ENCODE measurements around the gene VWA8. TPM values are rescaled to one million over a fixed set of nuclear protein-coding genes. Genes with fewer than 3 reads are reported as not detected.
A peak's percentile ranks its signal among the peaks of the same experiment; 100 is the strongest.

The VWA8 gene
- total RNA-seq, 1 donor from 2014 or later = 11.5 TPM

DNA sequence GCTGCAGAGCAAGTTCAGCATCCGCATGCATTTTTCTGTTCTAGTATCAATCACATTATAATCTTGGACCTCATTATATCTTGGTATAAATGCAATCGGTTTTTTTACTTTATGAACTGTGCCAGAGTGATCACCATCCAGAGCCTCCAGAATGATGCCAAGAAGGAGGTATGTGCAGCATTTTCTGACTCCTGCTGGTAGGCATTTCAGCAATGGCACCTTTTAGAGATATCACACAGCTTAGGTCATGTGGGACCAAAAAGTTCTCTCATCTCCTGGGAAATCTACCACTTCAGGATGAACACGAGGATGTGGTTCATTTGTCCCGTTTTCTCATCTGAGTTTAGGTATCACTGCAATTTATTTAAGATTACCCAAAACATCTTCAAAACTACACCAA, 220.4 kb downstream of the VWA8 start:
- no peak for ATAC-seq

DNA sequence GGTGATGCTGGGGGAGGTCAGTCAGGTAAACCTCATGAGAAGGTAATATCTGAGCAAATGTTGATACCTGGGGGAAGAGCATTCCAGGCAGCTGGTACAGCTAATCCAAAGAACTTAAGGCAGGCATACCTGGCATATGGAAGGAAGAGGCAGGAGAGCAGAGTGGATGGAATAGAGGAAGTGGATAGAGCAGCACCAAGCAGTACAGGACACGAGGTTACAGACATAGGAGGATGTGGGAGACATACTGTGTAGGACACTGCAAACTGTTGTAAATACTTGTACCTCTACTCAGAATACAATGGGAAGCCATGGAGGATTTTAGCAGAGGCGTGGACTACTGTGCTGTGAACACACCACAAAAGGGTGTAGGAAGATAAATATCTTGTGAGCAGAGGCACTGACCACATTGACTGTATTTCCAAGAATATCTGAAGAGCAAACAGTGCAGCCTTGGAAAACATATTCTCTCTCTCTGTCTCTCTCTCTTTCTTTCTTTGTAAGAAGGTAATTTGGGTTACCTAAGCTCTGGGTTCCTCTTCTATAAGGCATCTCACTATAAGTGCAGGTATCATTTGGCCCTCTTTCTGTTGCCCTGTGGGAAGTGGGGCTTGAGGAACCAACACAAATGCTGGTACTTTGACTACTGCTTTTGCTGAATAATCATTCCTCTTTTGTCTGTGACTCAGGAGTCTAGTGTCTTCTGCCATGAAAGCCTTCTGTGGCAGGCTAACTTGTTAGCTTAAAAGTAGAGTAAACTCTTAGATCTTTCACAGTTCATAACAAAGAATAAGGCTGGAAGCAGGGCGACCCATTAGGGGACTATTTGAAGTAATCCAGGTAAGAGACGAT, 238.0 kb downstream of the VWA8 start:
- no peak for ATAC-seq

DNA sequence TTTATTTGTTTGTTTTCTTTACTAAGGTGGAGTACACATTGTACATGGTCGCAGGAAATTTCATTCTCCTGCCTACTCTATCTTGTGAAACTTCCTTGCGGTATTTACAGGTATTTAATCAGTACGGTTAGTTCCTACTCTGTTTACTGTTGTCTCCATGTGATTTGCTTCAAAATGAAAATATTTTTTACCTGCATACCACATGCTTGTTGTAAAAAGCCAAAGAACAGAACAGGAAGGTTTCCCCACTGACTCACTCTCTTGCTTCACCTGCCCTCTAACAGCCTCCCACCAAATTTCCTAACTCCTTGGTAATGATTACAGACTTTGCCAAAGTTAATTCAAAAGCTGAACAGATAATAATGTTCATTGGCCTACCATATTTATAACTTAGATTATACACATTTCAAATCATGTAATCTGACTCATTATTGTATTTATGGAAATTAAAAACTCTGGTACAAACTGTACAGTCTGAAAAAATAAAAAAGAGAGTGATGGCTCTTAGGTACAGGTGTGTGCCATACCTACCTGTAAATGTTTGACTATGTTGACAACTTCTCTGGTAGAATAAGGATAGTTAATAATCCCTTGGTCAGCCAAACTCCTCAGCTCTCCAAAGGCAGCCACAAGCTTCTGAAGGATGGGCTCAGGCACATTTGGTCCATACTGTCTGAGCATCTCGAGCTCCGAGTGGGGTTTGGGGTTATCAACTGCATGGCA, 239.9 kb downstream of the VWA8 start:
- no peak for ATAC-seq

DNA sequence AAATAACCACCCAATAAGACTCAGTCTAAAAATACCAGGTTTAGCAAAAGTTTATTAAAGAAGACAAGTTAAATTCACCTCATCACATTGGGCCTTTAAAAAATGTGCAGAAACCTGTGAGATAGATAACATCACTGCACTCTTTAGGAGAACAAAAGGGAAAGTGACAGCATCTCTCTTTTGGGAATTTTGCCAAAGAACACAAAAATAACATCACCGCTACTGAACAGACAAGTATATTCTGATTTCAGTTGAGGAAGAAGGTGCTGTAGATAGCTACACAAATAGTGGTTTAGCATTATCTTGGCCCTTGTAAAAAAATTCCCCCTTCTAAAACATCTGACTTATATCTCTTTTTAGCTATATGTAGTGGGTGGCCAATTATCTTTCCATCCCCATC, 244.7 kb downstream of the VWA8 start:
- no peak for ATAC-seq

DNA sequence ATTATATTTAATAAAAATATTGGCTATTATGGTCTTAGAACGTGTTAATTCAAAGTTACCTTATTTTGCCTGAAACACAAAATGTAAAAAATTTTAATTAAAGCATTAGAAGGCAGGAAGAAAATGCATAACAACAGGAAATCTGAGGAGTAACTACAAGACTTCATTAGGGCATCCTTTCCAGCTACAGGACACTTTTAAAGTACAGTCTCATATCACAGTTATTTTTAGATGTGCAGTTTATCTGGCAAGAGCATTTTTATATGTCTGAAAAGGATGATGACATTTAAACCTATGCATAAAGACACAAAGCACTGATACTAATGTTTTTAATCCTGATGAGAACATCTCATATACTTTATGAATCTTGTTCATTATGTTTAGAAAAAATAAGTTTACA, 247.5 kb downstream of the VWA8 start:
- ATAC-seq = no peak

DNA sequence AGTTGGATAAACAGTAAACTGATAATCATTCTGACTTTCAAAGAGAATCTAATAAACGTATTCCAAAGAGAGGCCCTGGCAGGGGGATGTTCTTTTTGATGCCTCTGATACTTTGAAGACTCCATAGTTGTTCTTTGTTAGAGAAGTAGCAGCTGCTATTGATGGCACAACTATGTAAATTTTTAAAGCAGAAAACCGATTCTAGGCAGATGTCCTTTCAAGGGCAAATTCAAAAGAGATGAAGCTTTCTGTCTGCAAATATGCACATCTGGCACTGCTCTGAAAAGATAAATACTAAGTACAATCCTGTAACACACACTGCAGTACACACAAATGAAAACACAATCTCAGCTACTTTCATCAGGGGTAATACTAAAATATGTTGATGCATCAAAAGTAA, 250.1 kb downstream of the VWA8 start:
- ATAC-seq = no peak

DNA sequence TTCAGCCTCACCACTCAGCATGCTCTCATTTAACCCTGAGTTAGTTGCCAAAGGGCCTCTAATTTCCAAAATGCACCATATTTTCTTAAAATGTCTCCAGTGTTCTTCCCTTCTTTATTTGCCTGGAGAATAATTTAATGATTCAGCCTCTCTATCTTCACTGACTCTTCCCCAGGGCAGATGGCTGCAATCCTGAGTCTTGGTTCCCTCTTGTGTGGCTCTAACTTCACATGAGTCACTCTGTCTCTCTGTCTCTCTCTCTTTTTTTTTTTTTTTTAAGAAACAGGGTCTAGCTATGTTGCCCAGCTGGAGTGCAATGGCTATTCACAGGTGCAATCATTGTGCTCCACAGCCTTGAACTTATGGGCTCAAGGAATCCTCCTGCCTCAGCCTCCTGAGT, 251.4 kb downstream of the VWA8 start:
- ATAC-seq = no peak

DNA sequence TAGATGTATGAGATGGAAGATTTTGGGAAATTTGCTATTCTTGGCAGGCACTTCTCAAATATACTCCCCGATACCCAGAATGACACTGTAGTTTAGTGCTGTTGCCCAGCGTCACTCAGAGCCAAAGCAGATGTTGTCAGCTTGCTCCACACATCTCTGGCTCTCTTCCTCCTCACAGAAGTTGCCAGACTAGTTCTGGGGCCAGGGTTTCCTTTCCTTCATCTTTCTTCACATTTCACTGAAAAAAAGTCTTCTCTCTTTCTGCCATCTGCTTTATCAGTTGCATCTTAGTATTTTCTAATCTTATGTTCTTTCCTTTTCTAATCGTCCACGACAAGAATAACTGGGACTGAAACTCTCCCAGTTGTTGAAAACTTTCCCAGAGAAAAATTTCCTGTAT, 252.2 kb downstream of the VWA8 start:
- peak; percentile 32 for ATAC-seq

DNA sequence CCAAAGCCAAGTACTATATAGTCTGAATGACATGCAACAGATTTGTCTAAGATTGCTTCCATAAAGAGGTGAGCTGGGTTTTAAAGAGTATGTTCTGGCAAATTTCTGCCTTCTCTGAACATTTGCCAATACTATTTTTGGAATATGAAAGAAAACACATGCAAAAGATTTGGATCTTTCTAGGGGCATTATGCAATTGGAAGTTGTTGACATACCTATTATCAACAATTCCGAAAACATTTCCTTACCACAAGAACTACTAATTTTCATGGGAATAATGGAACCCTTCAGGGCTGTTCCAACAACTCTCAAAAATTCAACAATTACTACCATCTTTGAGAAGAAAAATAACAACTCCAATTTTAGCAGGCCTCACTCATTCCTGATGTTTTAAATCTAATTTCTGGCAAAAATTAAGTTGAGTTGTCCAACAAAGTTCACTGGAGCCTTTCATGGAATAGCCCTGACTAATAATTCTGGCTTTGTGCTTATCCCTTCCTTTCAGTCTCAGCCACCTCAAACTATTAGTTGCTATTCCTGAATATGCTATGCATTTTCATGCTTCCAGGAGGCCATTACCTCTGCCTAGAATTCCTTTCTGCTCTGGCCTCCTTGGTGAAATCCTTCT, 253.6 kb downstream of the VWA8 start:
- no peak for ATAC-seq

DNA sequence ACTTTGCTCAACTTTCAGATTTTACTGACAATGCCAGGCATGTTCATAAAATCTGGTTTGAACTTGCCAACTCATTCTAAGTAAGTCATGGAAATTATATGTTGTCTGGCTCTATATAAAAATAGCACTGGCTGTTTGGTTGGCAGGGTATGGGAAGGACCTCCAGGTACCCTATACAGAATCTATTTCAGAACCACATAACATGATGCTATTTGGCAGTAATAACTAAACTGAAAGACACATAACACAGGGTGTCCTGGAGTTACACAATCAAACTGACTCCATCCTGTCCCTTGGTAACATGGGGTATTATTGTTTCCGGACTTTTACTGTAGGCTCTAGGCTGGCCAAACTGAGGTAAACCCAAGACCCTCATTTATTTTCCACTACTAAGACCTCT, 254.8 kb downstream of the VWA8 start:
- ATAC-seq = no peak

DNA sequence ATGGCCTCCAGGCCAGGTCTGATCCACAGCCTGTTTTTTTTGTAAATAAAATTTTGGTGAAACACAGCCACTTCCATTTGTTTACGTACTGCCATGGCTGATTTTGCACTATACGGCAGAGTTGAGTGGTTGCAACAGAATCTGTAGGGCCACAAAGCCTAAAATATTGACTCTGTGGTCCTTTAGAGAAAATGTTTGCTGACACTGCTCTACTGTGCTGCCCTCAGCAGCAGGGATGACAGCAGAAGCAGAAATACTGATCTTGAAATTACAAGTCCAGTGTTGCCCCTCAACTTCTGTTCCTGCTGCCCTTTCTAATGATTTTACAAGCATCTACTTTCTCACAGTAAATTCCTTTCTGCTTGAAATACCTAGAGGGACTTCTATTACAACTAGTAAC, 258.4 kb downstream of the VWA8 start:
- ATAC-seq = no peak

DNA sequence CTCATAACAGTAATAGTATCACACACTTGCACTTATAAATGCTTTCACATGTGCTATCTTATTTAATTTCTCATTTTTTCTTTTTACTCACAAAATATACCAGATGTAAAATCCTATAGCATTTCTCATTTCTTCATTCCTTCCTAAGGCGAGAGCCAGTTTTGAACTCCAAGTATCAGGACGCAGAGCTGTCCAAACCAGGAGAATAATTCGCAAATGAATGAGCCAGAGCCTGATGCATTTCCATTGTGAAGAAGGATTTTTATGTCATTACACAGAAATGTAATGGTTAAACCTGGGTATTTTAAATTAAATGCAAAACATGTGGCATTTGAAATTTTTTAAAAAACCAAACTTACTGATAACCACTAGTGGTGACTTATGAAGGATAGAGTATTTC, 259.2 kb downstream of the VWA8 start:
- ATAC-seq = no peak

DNA sequence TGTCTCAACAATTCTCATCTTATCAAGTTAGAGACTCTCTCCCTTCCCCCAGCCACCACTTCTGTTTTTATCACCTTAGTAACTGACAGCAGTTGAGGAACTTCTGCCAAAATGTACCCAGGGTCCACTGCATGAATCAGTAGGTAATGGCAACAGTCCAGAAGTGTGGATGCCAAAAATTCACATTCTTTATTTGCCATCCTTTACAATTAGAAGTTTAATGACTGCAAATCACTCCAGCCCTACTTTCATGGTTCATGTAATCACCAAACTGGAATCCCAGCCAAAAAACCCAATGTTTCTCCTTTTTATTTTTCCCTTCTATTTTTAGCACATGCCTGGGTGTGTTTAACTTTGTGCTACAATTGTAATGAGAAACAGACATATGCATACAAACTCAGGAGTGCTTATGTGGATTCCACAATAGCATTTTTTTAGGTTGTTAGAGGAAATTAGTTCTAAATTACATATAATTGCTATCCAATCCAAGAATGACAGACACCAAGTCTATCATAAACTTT, 260.1 kb downstream of the VWA8 start:
- no peak for ATAC-seq

DNA sequence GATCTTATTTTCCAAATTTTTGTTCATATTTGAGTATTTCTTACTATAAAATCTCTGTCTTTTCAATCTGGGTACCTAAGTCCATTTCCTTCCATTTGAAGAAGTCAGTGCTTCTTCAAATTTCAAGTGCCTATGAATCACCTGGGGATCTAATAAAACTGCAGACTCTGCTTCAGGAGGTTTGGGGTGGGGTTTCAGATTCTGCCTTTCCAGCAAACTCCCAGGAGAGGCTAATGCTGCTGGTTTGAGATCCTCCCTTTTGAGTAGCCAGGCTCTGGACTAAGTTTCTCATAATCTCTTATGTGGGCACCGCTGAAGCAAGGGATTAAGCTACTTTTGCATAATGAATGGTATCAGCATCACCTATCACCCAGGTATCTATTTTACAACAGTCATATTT, 261.1 kb downstream of the VWA8 start:
- no peak for ATAC-seq

DNA sequence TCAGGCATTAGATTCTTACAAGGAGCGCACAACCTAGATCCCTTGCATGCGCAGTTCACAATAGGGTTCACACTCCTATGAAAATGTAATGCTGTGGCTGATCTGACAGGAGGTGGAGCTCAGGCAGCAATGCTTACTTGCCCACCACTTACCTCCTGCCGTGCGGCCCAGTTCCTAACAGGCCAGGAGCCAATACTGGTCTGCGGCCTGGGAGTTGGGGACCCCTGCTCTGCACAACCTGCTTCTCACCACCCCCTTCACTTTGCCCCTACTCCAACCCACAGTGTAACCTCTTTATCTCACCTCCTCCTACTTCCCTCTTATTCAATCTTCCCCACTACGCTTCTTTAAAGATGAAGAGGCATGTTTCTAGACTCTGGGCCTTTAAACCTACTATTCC, 263.3 kb downstream of the VWA8 start:
- no peak for ATAC-seq

DNA sequence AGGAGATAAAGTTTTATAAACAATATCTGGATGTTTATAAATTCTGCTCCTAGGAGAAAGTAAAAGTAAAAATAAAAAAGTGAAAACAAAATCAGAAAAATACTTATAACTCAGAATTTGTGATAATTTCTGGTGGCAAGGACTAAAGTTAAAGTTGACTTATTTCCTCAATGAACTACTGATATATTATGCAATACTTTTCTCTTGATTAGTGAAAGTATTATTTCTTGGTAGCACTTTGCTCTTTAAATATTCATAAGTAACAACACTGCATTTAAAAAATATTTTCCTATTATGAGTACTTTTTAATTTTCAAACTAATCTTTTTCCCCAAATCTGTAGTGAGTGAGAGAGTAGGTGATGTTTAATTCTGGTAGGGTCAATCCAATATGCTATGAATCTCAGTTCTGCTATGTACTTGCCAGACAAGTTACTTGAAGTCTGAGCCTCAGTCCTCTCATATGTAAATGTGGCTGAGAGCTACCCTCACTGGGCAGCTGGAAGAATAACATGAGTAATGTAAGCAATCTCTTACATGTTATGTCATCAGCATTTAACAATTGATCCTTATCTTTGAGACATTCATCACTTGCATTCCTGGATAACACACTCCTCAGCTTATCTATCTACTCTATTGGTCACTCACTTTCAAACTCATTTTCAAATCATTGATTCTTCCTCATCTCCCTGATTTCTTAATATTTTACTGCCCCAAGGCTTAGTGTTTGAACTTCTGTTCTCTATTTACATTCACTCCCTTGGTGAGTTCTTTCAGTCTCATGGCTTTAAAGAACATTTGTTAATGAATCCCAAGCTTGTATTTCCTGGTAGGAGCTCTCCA, 264.5 kb downstream of the VWA8 start:
- ATAC-seq = peak; percentile 25

DNA sequence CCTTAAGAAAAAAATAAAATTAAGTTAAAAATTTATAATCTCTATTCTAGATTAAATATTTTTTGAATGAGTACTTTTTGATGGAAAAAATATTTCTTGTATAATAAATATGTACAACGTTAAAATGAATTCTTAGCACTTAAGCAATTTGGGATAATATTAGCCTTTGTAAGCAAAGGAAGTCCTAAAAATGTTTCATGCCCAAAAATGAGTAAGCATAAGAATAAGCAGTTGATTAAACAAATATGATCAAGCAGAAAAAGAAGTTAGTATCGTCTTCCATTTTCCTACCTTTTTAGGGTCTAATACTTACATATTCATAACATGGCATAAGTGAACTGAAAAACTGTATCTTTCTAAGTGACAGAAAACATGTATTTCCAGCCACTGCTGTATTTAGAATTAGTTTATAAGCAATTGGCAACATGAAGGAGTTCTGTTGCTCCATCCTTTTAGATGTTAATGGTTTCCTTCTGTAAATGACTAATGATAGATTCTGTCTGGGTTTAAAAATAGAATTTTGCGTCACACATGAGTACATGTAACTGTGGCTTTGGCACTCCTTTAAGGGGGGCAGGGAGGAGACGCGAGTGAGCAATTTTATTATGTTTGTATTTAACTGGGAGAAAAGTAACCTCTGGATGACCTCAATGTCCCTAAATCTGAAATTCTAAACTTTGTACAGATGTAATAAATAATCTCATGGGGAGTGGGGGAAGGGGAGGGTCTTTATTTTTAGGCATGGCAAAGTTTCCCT, 266.2 kb downstream of the VWA8 start:
- ATAC-seq = no peak

DNA sequence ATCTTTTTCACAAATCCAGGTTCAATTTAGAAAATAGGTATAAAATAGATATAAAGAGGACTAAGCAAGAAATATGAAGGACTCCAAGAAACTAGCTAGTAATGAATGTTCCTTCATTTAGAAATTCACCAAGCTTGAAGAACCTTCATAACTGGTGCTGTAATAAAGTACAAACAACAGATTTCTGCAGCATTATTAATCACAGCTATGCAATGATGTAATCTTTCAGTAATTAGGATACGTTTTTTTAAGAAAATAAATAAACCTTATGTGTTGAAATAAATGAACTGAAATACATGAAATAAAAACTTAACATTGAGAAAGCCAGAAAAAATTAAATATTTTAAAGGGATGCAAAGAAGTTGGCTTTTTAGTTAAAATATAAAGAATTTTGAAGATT, 267.5 kb downstream of the VWA8 start:
- ATAC-seq = no peak

DNA sequence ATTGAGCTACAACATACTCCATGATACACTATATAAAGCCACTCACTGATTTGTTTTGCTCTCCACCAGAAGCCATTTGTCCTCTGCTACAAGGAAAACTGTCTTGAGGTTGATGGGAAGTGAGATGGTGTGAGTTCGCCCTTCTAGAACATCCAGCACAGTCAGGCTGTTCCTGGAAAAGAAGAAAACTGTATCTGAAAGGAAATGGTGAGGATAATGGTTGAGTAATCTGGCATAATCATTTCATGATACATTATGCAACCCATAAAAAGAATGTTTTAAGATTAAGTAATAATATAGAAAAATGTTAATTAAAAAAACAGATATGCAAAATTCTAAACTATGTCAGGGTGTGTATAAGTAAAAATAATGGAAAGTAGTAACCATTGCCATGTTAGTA, 269.6 kb downstream of the VWA8 start:
- ATAC-seq = no peak

DNA sequence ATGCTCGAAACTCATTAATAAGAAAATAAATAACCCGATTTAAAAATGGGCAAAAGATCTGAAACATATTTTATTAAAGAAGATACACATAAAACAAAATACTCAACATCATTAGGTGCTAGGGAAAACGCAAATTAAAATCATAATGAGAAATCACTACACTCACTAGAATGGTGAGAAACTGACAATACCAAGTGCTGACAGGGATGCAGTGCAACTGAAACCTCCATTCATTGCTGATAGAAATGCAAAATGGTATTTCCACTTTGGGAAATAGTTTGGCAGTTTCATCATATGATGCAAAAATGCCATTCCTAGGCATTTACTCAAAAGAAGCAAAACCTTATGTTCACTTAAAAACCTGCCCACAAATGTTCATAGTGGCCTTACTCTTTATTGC, 278.1 kb downstream of the VWA8 start:
- ATAC-seq = no peak

DNA sequence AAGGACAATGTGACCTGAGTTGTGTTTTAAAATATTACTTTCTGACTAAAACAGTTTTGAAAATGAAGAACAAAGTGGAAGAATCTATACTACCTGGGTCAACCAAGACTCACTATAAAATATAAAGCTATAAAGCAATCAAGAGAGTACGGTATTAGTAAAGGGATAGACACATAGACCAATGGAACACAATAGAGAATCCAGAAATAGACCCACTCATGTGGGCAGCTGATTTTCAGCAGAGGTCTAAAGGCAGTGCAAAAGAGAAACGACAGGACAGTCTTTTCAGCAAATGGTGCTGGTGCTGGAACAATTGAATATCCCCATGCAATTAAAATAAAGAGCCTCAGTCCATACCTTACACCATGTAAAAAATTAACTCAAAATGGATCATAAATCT, 278.9 kb downstream of the VWA8 start:
- no peak for ATAC-seq

DNA sequence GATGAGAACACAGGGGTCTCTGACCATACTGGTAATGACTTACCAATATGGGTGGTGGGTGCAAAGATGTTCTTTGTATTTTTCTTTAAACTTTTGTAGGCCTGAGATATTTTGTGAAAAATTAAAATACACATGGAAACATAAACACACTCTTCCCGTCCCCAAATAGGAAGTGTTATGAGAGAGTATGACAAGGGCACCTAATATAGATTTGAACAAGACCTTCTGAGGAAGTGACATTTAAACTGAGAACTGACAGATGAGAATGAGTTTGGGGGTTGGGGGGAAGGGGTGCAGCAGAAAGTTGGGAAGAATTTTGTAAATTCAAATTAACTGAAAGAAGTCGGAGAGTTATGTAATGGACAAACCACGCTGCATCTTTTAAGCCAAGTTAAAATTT, 279.3 kb downstream of the VWA8 start:
- no peak for ATAC-seq
